GM19238 (cell line): ENCODE results near the gene SDF2.

Source experiments
- DNase-seq: peaks from one replicate; pipeline ENCODE4 v3.0.0; 2011; ENCODE audit warnings: low spot score; ENCODE audit not compliant: insufficient read length

Gene SDF2

GRCh38 chr17:28661635-28662526 lies at the start of gene SDF2, which contains the start of gene SUPT6H:
Gene SDF2, minus strand, starts transcription at chr17:28661906. Its CDS starts 30 bp downstream, at chr17:28661876.
Gene SUPT6H, plus strand, starts transcription at chr17:28662205. Its CDS starts 11,197 bp downstream, at chr17:28673402.
- peak; percentile 93 for DNase-seq

GRCh38 chr17:28710861-28711722 lies 49.4 kb upstream of the SDF2 start:
- DNase-seq: peak; percentile 93

- DNase-seq: no peak
Measured at GRCh38 chr17:28707339-28707720, 45.6 kb upstream of the SDF2 start.

- DNase-seq: no peak
Measured at GRCh38 chr17:28706471-28707338, 45.0 kb upstream of the SDF2 start.

GRCh38 chr17:28705728-28706334 lies 44.1 kb upstream of the SDF2 start:
- DNase-seq: no peak

- no peak for DNase-seq
Measured at GRCh38 chr17:28705074-28705659, 43.5 kb upstream of the SDF2 start.

- DNase-seq: no peak
Measured at GRCh38 chr17:28704219-28704858, 42.6 kb upstream of the SDF2 start.

- DNase-seq: no peak
Measured at GRCh38 chr17:28703552-28704218, 42.0 kb upstream of the SDF2 start.

- no peak for DNase-seq
Measured at GRCh38 chr17:28702752-28703150, 41.0 kb upstream of the SDF2 start.

- DNase-seq: no peak
Measured at GRCh38 chr17:28702026-28702751, 40.5 kb upstream of the SDF2 start.

- DNase-seq: no peak
Measured at GRCh38 chr17:28700830-28701492, 39.3 kb upstream of the SDF2 start.

- no peak for DNase-seq
Measured at GRCh38 chr17:28700278-28700677, 38.6 kb upstream of the SDF2 start.

GRCh38 chr17:28698253-28698941 lies 36.7 kb upstream of the SDF2 start:
- DNase-seq: no peak

- no peak for DNase-seq
Measured at GRCh38 chr17:28693869-28694268, 32.2 kb upstream of the SDF2 start.

- no peak for DNase-seq
Measured at GRCh38 chr17:28689011-28689410, 27.3 kb upstream of the SDF2 start.

- DNase-seq: no peak
Measured at GRCh38 chr17:28688481-28688880, 26.8 kb upstream of the SDF2 start.

- DNase-seq: no peak
Measured at GRCh38 chr17:28686296-28686695, 24.6 kb upstream of the SDF2 start.

- DNase-seq: no peak
Measured at GRCh38 chr17:28685366-28685765, 23.7 kb upstream of the SDF2 start.
